Measurements from ENCODE around the gene CDK5RAP1.
"Not testable (repeated sequence)": the region's sequence is repeated elsewhere in the genome, so short reads cannot be mapped to it uniquely, and the experiment has no call there.

CDK5RAP1 gene

GRCh38 chr20:33433465-33434234, 32.3 kb upstream of the CDK5RAP1 start:
- peaks cover 7% of the 10 kb centered on the region; the same call in 1 of the 2 replicates for H3K36me3 ChIP-seq (ENCODE audit: insufficient read depth, low read length)
- no peaks in the 10 kb centered on the region for H3K9me2 ChIP-seq (ENCODE audit: low read depth, low read length)
- H3K27ac ChIP-seq (ENCODE audit: low read depth, low read length, poor library complexity, severe bottlenecking): no peak overlapping the region
- no peak overlapping the region for H2AFZ ChIP-seq (ENCODE audit: low read length)
- H3K4me3 ChIP-seq (ENCODE audit: low read depth, low read length, poor library complexity, severe bottlenecking): no peak overlapping the region
- H3K4me1 ChIP-seq (ENCODE audit: insufficient read depth, low read length, severe bottlenecking): peaks cover 6% of the 10 kb centered on the region
- no peak overlapping the region for H3K4me2 ChIP-seq (ENCODE audit: low read length)
- no peaks in the 10 kb centered on the region for H3F3A ChIP-seq (ENCODE audit: insufficient read depth, low read length)
- H3K9ac ChIP-seq (ENCODE audit: low read length): no peak overlapping the region
- H3K27me3 ChIP-seq (ENCODE audit: insufficient read depth, low read length): no peaks in the 10 kb centered on the region
- no peak for TF ChIP-seq EZH2 (IDR thresholded peaks at IDR 0.05; ENCODE audit: borderline replicate concordance, low read length)
- TF ChIP-seq CTCF (IDR thresholded peaks at IDR 0.05; ENCODE audit: low read length): no peak
- H3K9me3 ChIP-seq (ENCODE audit: low read length): no peaks in the 10 kb centered on the region
- H3K79me2 ChIP-seq (ENCODE audit: insufficient read depth, low read length): no peaks in the 10 kb centered on the region
- H4K20me1 ChIP-seq (ENCODE audit: insufficient read depth, low read length): no peaks in the 10 kb centered on the region

- Histone ChIP-seq H2AFZ (ENCODE audit: low read length) (no peak overlapping the region), H3K27me3 (ENCODE audit: insufficient read depth, low read length) (no peaks in the 10 kb centered on the region), H3K79me2 (ENCODE audit: insufficient read depth, low read length) (no peaks in the 10 kb centered on the region), H3K9me2 (ENCODE audit: low read depth, low read length) (no peaks in the 10 kb centered on the region), H3K9me3 (ENCODE audit: low read length) (no peaks in the 10 kb centered on the region), H4K20me1 (ENCODE audit: insufficient read depth, low read length) (no peaks in the 10 kb centered on the region), H3K4me1 (ENCODE audit: insufficient read depth, low read length, severe bottlenecking) (no peaks in the 10 kb centered on the region), H3F3A (ENCODE audit: insufficient read depth, low read length) (no peaks in the 10 kb centered on the region), H3K27ac (ENCODE audit: low read depth, low read length, poor library complexity, severe bottlenecking) (no peak overlapping the region), H3K9ac (ENCODE audit: low read length) (no peak overlapping the region), H3K4me2 (ENCODE audit: low read length) (no peak overlapping the region), H3K36me3 (ENCODE audit: insufficient read depth, low read length) (peaks cover 7% of the 10 kb centered on the region; the same call in 1 of the 2 replicates), H3K4me3 (ENCODE audit: low read depth, low read length, poor library complexity, severe bottlenecking) (no peak overlapping the region)
- TF ChIP-seq CTCF (IDR thresholded peaks at IDR 0.05; ENCODE audit: low read length): no peak
- TF ChIP-seq EZH2 (IDR thresholded peaks at IDR 0.05; ENCODE audit: borderline replicate concordance, low read length): no peak
Measured at GRCh38 chr20:33431797-33432381, 30.6 kb upstream of the CDK5RAP1 start.

- not testable (repeated sequence) for H3K27ac ChIP-seq (ENCODE audit: low read depth, low read length, poor library complexity, severe bottlenecking); H3K36me3 ChIP-seq (ENCODE audit: insufficient read depth, low read length); H3K79me2 ChIP-seq (ENCODE audit: insufficient read depth, low read length); H4K20me1 ChIP-seq (ENCODE audit: insufficient read depth, low read length); H3K4me2 ChIP-seq (ENCODE audit: low read length); H2AFZ ChIP-seq (ENCODE audit: low read length); H3K9ac ChIP-seq (ENCODE audit: low read length); H3K9me2 ChIP-seq (ENCODE audit: low read depth, low read length); H3F3A ChIP-seq (ENCODE audit: insufficient read depth, low read length); H3K27me3 ChIP-seq (ENCODE audit: insufficient read depth, low read length); H3K9me3 ChIP-seq (ENCODE audit: low read length); H3K4me3 ChIP-seq (ENCODE audit: low read depth, low read length, poor library complexity, severe bottlenecking); H3K4me1 ChIP-seq (ENCODE audit: insufficient read depth, low read length, severe bottlenecking)
Measured at GRCh38 chr20:33423875-33424274, 22.6 kb upstream of the CDK5RAP1 start.
